ENCODE measurements around the gene ZFP64.
"Not testable (repeated sequence)": the region's sequence is repeated elsewhere in the genome, so short reads cannot be mapped to it uniquely, and the experiment has no call there.

Gene ZFP64

DNA sequence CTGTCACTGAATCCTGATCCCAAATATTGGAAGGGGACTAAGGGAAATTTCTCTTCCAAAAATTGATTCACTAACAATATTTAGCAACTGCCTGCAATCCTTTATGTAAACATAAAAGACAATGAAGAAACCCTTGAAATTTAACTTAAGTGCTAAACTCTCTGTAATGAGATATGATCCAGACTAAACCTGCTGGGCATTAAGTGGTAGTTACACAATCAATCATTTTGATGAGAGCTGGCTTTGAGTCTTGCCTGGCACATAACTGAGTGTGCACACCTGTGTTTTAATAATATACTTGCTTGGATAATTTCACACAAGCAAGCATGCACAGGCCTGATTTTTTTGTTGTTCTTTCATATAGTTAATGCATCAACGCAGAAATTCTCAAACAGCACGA is 9.8 kb upstream of the ZFP64 start:
- DNase-seq (ENCODE audit: low read depth) = no peak

DNA sequence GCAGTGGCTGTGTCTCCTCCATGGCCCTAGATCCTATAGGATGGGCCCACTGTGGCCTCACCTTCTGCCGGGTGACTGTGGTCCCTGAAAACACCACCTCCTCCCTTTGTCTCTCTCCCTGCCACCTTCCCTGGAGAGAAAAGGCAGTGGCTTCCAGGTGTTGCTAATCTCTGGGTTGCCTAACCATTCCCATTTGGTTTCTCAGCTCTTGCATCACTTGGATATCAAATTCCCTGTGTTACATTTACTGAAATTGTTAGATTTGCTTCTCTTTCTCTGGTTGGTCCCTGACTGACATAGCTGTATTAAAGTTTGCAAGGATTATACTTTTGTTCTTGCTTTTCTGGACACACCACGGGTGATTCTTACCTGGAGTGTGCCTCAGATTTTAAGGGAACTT is 9.3 kb upstream of the ZFP64 start:
- DNase-seq (ENCODE audit: low read depth) = no peak

DNA sequence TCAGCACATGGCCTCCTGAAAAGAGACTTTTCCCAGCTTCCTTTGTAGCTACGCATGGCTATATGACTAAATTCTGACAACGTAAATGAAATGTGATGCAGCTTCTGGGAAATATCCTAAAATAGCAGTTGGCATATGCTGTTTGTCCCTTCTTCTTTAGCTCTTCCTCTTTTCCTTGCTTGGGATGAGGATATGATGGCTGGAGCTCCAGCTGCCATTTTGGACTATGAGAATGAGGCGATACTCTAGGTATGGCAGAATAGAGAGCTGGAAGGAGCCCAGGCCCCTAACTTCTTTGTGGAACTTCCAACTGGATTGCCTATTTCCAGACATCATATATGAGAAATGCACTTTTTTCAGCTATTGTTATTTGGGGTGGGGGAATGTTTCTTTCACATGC is 5.3 kb upstream of the ZFP64 start:
- no peak for DNase-seq (ENCODE audit: low read depth)

DNA sequence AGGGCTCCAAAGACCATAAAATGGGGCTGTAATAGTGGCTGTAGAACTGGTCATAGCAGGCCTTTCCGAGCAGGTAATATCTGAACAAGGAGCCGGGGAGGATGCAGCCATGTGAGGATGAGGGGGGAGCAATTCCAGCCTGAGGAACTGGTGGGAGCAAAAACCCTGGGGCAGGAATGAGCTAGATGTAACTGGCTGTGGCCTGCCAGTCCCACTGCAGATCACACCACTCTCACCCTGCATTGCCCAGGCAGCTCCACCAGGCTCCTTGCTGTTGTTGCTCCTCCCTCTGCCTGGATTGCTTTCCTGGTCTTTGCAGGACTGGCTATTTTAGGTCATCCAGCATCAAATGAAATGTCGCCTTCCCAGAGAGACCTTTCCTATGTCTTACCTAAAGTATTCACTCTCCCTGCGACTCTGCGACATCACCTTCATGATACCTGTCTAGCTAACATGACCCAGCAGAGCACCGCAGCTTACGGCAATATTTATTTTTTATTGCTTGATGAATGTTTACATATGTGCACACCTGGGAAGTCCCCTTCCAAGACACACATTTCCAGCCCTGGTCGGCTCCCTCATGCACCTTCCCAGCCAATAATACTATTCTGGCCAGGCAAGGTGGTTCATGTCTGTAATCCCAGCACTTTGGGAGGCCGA is 2.4 kb upstream of the ZFP64 start:
- DNase-seq (ENCODE audit: low read depth) = no peak

DNA sequence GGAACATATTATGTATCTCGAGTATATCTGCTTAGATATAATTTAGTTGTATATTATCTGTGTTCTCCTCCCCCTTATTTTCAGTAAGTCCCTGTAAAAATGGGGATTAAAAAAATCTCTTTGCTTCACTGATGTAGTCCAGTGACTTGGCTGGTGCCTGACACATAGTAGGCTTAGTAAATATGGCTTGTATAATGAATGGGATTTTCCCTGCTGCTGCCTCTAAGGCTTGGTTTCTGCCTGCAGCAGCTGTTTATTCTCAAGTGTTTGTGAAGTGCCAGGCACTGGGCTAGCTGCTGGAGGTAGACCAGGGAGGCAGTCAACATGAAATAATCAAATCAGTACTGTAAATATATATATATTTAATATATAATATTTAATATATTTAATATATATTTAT is 1.6 kb upstream of the ZFP64 start:
- DNase-seq (ENCODE audit: low read depth) = no peak

DNA sequence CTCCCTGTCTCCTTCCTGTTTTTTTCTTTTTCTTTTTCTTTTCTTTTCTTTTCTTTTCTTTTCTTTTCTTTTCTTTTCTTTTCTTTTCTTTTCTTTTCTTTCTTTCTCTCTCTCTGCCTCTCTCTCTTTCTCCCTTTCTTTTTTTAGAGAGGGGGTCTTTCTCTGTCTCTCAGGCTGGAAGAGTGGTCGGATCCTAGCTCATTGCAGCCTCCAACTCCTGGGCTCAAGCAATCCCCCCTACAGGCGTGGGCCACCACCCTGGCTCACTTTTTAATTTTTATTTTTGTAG is 1.1 kb upstream of the ZFP64 start:
- DNase-seq (ENCODE audit: low read depth) = not testable (repeated sequence)

DNA sequence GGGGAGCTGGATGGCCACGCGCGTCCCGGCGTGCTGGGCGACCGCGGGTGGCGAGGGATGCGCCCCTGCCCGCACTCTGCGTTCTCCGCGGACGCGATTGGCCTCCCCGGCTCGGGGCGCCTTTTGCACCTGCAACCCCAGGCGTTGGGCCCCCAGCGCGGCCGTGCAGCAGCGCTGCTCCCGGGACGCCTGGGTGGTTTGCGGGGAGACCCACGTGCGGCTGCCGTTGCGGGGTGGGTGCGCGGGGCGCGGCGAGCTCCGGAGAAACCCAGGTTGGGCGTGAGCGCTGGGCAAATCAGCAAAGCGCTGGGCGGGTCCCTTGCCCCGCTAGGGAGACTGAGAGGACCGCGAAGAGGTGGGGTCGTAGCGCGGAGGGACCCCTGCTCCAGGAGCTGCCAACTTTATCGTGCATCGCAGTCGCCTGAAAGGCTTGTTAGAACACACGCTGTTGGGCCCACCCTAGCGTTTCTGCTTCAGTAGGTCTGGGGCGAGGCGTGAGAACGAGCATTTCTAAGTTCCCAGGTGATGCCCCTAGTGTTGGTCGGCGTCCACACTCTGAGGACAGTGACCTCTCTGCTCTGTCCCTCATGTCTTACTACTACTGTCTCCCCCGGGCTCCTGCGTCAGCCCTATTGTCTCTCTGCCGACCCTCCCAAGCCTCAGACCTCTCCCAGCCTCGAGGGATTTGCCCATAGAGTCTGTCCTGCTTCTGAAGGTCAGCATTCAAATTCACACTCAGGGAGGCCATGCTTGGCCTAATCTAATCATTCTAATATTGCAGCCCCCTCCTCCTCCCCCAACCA is 538 bp upstream of the ZFP64 start:
- DNase-seq (ENCODE audit: low read depth) = no peak

DNA sequence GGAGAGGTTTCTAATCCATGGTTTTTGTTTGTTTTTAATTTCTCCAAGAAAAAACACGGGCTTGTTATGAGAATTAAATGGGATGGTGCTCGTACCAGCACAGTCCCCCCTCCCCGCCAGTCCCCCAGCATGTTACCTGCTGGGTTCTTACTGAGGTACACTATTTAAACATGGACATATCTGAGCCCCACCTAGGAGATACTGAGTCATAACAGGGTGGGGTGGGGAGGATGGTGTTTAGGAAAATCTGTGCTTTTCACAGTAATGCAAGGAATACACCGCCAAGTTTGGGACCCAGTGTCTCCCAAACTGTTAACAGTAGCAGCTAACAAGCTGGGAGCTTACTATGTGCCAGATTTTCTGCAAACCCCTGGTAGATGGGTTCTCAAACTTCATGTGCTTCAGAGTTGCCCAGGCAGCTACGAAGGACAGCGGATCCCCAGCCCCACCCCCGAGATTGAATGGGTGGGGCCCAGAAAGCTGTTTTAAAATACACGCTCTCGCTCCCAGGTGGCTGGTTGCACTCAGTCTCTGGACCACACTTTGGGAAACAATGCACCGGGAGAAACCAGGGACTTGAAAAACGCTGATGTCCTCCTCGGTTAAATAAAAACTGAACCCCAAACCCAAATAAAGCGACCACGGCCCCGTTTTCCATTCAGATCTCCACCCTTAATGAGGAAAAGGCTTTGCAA is 995 bp downstream of the ZFP64 start:
- DNase-seq (ENCODE audit: low read depth) = no peak

DNA sequence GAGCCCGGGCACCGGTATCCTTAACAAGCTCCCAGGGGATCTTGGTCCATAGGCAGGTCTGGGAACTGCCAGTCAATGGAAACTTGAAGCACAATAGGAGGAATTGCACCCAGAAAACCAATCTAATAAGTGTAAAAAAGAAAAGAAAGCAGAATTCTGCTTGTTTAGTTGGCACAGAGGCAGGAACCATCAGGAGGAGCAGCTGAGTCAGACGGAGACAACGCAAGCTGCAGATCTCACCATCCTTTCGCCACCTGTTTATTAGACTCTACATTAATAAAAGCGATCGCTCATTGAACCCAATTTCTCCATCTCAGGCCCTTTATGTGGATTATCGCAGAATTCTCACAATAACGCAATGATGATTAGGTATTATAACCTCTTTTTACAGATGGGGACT is 9.8 kb downstream of the ZFP64 start:
- no peak for DNase-seq (ENCODE audit: low read depth)

DNA sequence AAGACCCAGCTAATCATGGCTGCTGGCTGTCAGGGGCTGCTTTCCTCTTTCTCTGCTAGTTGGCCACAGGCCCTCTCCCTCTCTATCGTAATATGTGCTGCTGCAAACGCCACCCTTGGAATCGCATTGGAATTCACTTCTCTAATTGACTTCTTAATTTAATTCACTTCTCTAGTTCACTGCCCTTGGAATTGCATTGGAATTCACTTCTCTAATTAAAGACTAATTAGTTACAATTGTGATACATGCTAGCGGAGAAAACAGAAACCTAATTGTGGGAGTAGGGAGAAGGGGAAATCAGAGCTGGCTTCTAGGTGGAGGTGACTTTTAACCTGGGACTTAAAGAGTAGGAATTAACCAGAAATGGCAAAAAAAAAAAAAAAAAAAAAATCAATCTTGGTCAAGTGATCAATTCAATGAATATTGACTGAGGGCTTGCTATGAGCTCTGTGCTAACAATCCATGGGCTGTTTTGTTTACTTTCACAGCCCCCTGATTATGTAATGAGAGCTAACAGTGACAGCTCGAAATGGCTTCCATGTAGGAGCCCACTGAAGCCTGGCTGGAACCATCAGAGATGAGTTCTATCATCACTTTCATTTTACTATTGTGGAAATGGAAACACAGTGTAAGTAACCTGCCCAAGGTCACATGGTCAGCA is 11.3 kb downstream of the ZFP64 start:
- no peak for DNase-seq (ENCODE audit: low read depth)

DNA sequence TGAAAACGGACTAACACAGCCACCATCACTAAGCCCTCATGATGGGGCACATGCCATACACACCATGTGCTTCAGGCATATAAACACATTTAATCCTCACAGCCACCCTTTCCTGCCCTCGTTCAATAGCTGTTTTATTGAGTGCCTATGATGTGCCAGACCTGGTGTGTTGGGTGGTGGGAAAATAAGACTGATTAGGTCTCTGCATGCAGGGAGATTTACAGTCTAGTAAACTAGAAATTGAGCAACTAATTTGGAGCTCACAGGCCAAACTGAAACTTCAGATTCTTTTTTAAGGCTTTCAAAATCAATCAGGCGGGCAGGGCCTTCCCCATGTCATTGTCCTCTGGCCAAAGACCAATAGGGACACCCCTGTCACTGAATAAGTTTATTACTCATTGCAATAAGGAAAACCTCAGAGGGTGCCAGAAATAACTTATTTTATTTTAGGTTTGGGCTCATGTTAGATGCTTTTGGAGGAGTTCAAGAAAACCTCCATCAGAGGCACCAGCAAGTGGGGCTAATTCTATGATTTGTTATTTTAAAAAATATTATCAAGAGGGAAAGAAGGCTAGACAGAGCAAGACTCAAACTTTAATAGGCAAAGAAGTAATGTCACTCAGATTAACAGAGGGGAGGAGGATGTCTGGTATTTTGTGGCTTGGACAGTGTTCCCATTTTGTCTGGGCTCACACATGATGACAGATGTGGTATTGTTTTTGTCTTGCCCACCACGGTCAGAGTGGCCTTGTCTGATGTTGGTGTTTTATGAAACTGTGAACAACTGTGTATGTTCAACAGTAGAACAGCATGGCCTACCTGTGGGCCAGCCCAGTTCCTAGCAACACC is 12.0 kb downstream of the ZFP64 start:
- no peak for DNase-seq (ENCODE audit: low read depth)

DNA sequence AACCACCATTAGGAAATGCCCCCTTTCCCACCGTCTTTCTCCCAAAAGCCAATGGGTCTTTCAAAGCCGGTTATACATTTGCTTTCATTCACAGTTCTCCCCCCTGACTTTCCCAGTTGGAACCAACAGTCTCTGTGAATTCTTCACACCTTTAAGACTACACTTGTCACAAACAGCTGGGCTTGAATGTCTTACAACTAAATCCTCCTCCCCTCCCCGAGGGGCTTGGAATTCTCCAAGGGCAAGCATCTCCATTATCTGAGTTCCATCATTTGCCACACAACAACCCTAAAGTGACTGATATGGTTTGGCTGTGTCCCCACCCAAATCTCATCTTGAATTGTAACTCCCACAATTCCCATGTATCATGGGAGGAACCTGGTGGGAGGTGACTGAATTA is 12.9 kb downstream of the ZFP64 start:
- no peak for DNase-seq (ENCODE audit: low read depth)

DNA sequence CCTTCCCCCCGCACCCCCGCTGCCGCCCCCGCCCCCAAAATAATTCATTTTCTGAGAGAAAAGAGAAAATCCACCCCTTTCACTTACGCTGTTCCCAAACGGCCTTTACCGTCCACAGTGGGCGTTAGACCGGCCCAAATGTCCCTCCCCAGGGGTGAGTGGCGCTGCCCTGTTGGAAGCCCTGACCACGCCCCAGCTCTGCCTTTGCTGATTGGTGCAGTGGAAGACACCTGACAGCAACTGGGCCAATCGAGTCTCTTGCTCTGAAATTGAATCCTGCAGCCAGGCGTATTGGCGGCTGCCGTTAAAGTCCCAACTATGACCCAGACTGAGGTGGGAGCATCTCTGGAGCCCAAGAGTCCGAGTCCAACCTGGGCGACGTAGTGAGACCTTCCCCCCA is 15.7 kb downstream of the ZFP64 start:
- no peak for DNase-seq (ENCODE audit: low read depth)

DNA sequence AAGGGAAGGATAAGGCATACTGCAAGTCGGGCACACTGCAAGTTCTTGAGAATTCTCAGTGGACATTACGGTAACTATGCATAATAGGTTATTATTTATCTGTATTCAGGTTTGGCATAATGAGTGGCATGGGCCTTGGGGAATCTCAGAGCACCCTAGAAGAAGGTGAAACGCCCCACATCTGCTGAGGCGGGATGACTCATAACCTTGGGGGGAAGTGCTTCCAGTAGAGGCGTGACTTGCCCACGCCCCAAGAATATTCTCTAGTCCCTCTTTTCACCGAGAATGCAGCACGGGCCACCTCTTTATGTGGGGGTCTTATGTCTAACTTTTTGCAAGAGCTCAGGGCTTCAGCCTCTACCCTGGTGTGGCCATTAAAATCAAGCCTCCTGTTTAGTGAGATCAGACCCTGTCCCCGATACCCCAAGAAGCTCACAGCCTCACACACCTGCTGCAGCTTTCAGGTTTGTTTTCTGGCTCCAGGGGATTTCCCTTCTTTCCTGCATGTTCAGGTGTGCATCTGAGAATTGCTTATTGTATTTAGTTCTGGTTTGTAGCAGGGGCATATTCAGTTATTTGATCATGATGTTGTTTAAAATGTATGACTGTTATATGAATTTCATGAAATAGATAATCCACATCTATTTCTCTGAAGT is 19.1 kb downstream of the ZFP64 start:
- no peak for DNase-seq (ENCODE audit: low read depth)

DNA sequence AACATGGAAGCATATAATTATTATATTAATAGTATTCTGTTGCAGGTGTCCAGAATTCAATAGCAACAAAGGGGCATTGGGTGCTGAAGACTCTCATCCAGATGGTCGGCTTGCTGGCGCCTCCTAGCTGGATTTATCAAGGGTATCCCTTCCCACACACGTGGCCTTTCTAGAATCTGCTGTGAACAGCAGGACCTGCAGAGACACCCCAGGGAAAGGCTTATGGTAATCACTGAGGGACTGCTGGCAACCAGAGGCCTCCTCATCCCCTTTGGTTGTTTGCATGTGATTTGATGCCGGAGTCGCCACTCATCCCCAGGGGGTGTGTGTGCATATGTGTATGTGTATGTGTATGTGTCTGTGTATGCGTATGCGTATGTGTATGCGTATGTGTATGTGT is 20.6 kb downstream of the ZFP64 start:
- no peak for DNase-seq (ENCODE audit: low read depth)

DNA sequence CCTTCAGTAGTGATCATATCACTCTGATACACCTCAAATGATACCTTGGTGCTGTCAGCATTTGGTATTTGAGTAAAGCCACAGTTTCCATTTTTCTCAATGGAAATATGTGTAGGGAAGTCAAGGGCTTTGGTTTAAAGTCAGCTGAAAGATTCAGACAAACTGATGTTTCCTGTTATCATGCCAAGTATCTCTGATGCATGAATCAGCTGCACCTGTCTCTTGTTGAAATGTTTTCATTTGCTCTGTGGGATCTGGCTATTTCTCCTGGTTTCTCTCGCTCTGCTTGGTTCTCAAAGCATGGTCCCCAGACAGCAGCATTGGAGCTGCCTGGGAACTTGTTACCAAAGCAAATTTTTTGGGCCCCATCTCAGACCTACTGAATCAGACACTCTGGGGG is 23.5 kb downstream of the ZFP64 start:
- DNase-seq (ENCODE audit: low read depth) = no peak

DNA sequence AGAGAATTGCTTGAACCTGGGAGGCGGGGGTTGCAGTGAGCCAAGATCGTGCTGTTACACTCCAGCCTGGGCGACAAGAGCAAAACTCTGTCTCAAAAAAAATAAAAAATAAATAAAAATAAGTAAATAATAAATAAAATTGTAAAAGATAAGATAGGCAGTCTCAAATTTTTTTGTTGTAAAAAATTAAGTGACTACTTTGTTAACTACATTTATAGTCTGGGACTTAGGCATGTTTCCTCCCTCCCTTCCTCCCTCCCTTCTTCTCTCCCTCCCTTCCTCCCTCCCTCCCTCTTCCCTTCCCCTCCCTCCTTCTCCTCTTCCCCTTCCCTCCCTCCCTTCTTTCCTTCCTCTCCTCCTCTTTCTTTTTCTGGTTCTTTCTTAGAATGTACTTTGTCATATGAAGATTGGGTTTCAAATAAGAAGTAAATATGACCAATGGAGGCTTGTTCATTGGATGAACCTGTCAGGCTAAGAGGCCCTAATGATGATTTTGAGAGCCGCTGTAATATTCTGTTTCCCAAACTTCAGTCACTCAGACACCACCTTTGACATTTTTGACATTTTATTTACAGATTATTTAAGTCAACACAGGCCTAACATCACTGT is 24.2 kb downstream of the ZFP64 start:
- no peak for DNase-seq (ENCODE audit: low read depth)

DNA sequence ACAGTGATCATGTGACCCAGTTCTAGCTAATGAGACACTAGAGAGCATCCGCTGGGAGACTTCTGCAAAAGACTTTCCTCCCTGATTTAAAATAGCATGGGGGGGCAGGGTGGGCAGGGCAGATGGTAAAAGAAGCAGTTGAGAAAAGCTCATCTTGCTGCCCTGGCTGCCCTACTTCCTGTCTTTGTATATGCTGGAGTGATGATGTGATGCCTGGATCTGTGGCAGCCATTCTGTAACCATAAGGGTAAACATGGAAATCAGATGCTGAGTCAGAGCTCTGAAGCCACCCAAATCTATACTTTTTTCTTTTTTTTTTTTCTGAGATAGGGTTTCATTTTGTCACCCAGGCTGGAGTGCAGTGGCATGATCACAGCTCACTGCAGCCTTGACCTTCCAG is 25.4 kb downstream of the ZFP64 start:
- no peak for DNase-seq (ENCODE audit: low read depth)

DNA sequence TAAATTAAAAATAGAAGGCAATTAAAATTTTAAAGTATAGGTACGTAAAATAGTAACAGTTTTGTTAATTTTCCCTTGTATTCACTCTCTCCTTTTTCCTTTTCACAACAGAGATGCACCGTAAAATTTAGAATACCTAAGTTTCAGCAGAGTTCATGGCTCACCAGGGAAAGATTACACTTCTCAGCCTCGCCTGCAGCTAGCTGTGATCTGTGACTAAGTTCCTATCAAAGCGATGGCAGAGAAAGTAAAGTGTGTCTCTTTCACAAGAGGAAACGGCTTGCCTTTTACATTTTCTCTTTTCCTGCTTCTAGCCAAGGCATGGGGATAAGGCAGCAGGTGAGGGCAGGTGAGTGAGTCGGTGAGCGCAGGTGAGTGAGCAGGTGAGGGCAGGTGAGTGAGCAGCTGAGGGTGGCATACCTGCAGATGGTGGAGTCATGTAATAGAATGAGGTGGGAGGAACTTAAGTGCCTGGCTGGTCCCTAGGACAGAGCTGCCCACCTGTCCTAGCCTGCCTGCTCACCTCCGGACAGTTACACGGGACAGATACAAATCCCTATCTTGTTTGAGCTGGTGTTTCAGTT is 30.9 kb downstream of the ZFP64 start:
- DNase-seq (ENCODE audit: low read depth) = no peak

DNA sequence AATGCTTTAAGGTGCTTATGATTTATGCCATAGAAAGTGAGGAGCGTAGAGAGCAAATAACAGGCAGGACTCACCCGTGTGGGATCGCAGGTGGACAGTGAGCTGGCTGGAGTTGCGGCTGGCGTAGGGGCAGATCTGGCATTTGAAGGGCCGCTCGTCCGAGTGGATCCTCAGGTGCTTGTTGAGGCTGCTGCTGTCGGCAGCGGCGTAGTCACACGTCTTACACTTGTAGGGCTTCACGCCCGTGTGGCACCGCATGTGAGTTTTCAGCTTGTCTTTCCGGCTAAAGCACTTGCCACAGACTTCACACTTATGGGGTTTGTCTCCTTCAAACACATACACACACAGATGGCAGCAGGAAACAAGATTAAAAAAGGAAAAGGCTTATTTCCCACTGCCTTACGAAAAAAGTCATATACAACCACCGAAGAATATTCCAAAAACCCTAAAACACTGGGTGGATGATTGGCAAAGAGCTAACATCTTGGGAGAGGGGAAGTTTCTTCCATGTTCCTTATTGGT is 31.5 kb downstream of the ZFP64 start:
- no peak for DNase-seq (ENCODE audit: low read depth)

DNA sequence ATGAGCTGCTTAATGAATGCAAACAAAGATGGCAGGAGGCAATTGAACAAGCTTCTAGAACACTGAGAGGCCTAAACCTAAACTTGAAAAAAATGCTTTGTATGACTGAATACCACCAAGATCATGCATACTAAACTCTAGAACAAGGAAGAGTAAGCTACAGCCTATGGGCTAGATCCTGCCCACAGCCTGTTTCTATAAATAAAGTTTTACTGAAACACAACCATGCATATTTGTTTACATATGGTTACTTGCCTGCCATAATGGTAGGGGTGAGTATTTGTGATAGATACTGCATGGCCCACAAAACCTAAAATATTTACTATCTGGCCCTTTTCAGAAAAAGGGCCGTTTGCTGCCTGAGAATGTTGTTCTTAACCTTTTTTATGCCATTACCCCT is 37.0 kb downstream of the ZFP64 start:
- no peak for DNase-seq (ENCODE audit: low read depth)
